HepG2 (cell line): ENCODE results near the gene COL6A6. TPM values are rescaled to one million over a fixed set of nuclear protein-coding genes. Genes with fewer than 3 reads are reported as not detected.

Source experiments
- ATAC-seq: fragments of 200-7000 bp; cut with Tn5 transposase; 3 replicates; pipeline ENCODE4 v1.9.1; 2020; ENCODE audit warnings: mild to moderate bottlenecking, moderate library complexity
- BruUV-seq: library from RNA; stranded (reverse); fragments of 400-500 nt; replicated peaks from 2 replicates; lab custom pipeline; 2021; lab: Mats Ljungman, UMichigan
- CTCF ChIA-PET: fragments of 300-600 bp; formaldehyde crosslinking; extraction: SDS; loops from one replicate; lab custom pipeline; 2021; ENCODE audit warnings: low total read pairs, inconsistent platforms, low intra/inter-chr PET ratio; lab: Yijun Ruan, JAX
- POLR2A ChIA-PET: fragments of 350-600 bp; sonication (Branson Sonifier 250); formaldehyde crosslinking; loops from one replicate; lab custom pipeline; 2020; ENCODE audit warnings: antibody characterized with exemption, inconsistent platforms; lab: Yijun Ruan, JAX
- DNase-seq: peaks from one replicate; pipeline ENCODE4 v3.0.0-alpha.2; 2015; ENCODE audit warnings: low spot score
- FAIRE-seq: peaks from 3 replicates; lab custom pipeline; 2011; peaks lifted over from hg19 to GRCh38; lab: Jason Lieb, UNC
- H2AFZ ChIP-seq: one replicate; pipeline ENCODE4 v1.6.1; 2011; ENCODE audit warnings: low read length, inconsistent platforms
- H3K27ac ChIP-seq: fragments of 300-600 bp; 3 replicates; pipeline ENCODE4 v1.8.0; 2011; ENCODE audit warnings: mixed run types, mild to moderate bottlenecking, mixed read lengths, low read length, inconsistent platforms; ENCODE audit not compliant: insufficient read depth; ENCODE audit errors: extremely low read length
- H3K27me3 ChIP-seq, 2 experiments: fragments of 200-600 bp in 1 of 2; 2 replicates in 1 of 2; 3 replicates in 1 of 2; pipeline versions ENCODE4 v1.6.0 to v1.8.0; 2011; ENCODE audit warnings: low read length in 2 of 2, mild to moderate bottlenecking in 2 of 2, moderate library complexity in 2 of 2, inconsistent platforms in 1 of 2; ENCODE audit not compliant: insufficient read depth in 2 of 2, control insufficient read depth in 1 of 2
- H3K36me3 ChIP-seq, 2 experiments: fragments of 200-600 bp in 1 of 2; replicated peaks in 1 of 2; 2 replicates in 1 of 2; 3 replicates in 1 of 2; pipeline versions ENCODE4 v1.5.1 to v1.8.0; 2011; ENCODE audit warnings: low read length in 2 of 2, inconsistent platforms in 1 of 2; ENCODE audit not compliant: insufficient read depth in 2 of 2, control insufficient read depth in 1 of 2
- H3K4me1 ChIP-seq: 2 replicates; pipeline ENCODE4 v1.5.1; 2012; ENCODE audit warnings: low read length, inconsistent platforms; ENCODE audit not compliant: insufficient read depth
- H3K4me2 ChIP-seq: 2 replicates; pipeline ENCODE4 v1.6.0; 2011; ENCODE audit warnings: low read depth, low read length, inconsistent platforms
- H3K4me3 ChIP-seq, 3 experiments: fragments of 200-600 bp in 1 of 3; sonication (generic), shearing (Covaris generic) in 1 of 3; replicated peaks in 1 of 3; 2 replicates each; pipeline ENCODE4 v1.5.1; 2011 to 2016; ENCODE audit warnings: low read length in 3 of 3, inconsistent platforms in 2 of 3, low read depth in 2 of 3, mild to moderate bottlenecking in 2 of 3, control low read depth in 1 of 3, mixed read lengths in 1 of 3; ENCODE audit not compliant: insufficient read depth in 1 of 3
- H3K79me2 ChIP-seq: one replicate; pipeline ENCODE4 v1.6.1; 2011; ENCODE audit warnings: low read length, inconsistent platforms; ENCODE audit not compliant: insufficient read depth
- H3K9ac ChIP-seq: 2 replicates; pipeline ENCODE4 v1.6.0; 2011; ENCODE audit warnings: mild to moderate bottlenecking, low read depth, low read length, inconsistent platforms; ENCODE audit not compliant: insufficient read depth
- H3K9me3 ChIP-seq: 2 replicates; pipeline ENCODE4 v1.5.1; 2012; ENCODE audit warnings: mild to moderate bottlenecking, low read length
- H4K20me1 ChIP-seq: 2 replicates; pipeline ENCODE4 v1.6.0; 2011; ENCODE audit warnings: inconsistent platforms, mild to moderate bottlenecking, low read length, moderate library complexity; ENCODE audit not compliant: insufficient read depth
- ATF7 ChIP-seq, 2 experiments: fragments of 450-650 bp in 1 of 2; sonication (generic) in 1 of 2; formaldehyde crosslinking in 1 of 2; IDR thresholded peaks; 2 replicates each; pipeline versions ENCODE4 v1.4.0 to v1.6.1; 2016 to 2020; ENCODE audit warnings: antibody characterized with exemption in 1 of 2, mild to moderate bottlenecking in 1 of 2, missing genetic modification reagents in 1 of 2
- KDM3A ChIP-seq: IDR thresholded peaks from 2 replicates; pipeline ENCODE4 v1.6.1; 2018; ENCODE audit warnings: low read depth, missing compliant biosample characterization
- KMT2B ChIP-seq: IDR thresholded peaks from 2 replicates; pipeline ENCODE4 v1.6.1; 2016; ENCODE audit warnings: missing genetic modification reagents, missing compliant biosample characterization
- MAFG ChIP-seq: sonication (generic); formaldehyde crosslinking; IDR thresholded peaks from 2 replicates; pipeline ENCODE4 v1.5.1; 2020; ENCODE audit warnings: mild to moderate bottlenecking, missing genetic modification reagents
- NFE2L1 ChIP-seq: sonication (generic); formaldehyde crosslinking; IDR thresholded peaks from 2 replicates; pipeline ENCODE4 v1.4.0; 2020; ENCODE audit warnings: missing genetic modification reagents, mild to moderate bottlenecking, borderline replicate concordance
- NFIB ChIP-seq: sonication (generic); formaldehyde crosslinking; IDR thresholded peaks from 2 replicates; pipeline ENCODE4 v1.9.0; 2021; ENCODE audit warnings: missing genetic modification reagents, mild to moderate bottlenecking, borderline replicate concordance
- SNAI1 ChIP-seq: sonication (generic); formaldehyde crosslinking; IDR thresholded peaks from 2 replicates; pipeline ENCODE4 v1.5.0; 2020; ENCODE audit warnings: mild to moderate bottlenecking, missing genetic modification reagents, borderline replicate concordance
- TBX3 ChIP-seq: fragments of 450-650 bp; IDR thresholded peaks from 2 replicates; pipeline ENCODE4 v1.6.1; 2017; ENCODE audit warnings: antibody characterized with exemption, mild to moderate bottlenecking, inconsistent platforms, borderline replicate concordance
- ZBTB34 ChIP-seq: sonication (generic); formaldehyde crosslinking; IDR thresholded peaks from 2 replicates; pipeline ENCODE4 v1.8.0; 2022; ENCODE audit warnings: mild to moderate bottlenecking, missing genetic modification reagents
- ZFX ChIP-seq: sonication (generic); formaldehyde crosslinking; IDR thresholded peaks from 2 replicates; pipeline ENCODE4 v1.4.0; 2020; ENCODE audit warnings: mild to moderate bottlenecking, low read depth, missing genetic modification reagents, moderate library complexity
- ZNF17 ChIP-seq: sonication (generic); formaldehyde crosslinking; IDR thresholded peaks from 2 replicates; pipeline ENCODE4 v1.5.0; 2020; ENCODE audit warnings: mild to moderate bottlenecking, missing genetic modification reagents
- ZNF33B ChIP-seq: sonication (generic); formaldehyde crosslinking; IDR thresholded peaks from 2 replicates; pipeline ENCODE4 v1.5.1; 2020; ENCODE audit warnings: mild to moderate bottlenecking, missing genetic modification reagents
- ZNF432 ChIP-seq: sonication (generic); formaldehyde crosslinking; IDR thresholded peaks from 2 replicates; pipeline ENCODE4 v1.5.0; 2020; ENCODE audit warnings: missing genetic modification reagents, mild to moderate bottlenecking, borderline replicate concordance
- ZNF572 ChIP-seq: sonication (generic); formaldehyde crosslinking; IDR thresholded peaks from 2 replicates; pipeline ENCODE4 v1.5.1; 2020; ENCODE audit warnings: mild to moderate bottlenecking, missing genetic modification reagents
- ZNF724P ChIP-seq: sonication (generic); formaldehyde crosslinking; IDR thresholded peaks from 2 replicates; pipeline ENCODE4 v1.8.0; 2022; ENCODE audit warnings: missing genetic modification reagents, borderline replicate concordance
- ZNF780A ChIP-seq: sonication (generic); formaldehyde crosslinking; IDR thresholded peaks from 2 replicates; pipeline ENCODE4 v1.8.0; 2022; ENCODE audit warnings: mild to moderate bottlenecking, missing genetic modification reagents, moderate library complexity
- ZNF891 ChIP-seq: sonication (generic); formaldehyde crosslinking; IDR thresholded peaks from 2 replicates; pipeline ENCODE4 v1.5.0; 2020; ENCODE audit warnings: mild to moderate bottlenecking, missing genetic modification reagents
- ZSCAN25 ChIP-seq: sonication (generic); formaldehyde crosslinking; IDR thresholded peaks from 2 replicates; pipeline ENCODE4 v1.8.0; 2022; ENCODE audit warnings: mild to moderate bottlenecking, missing genetic modification reagents
- ZSCAN5A ChIP-seq: sonication (generic); formaldehyde crosslinking; IDR thresholded peaks from 2 replicates; pipeline ENCODE4 v1.8.0; 2022; ENCODE audit warnings: mild to moderate bottlenecking, missing genetic modification reagents, borderline replicate concordance
- WGBS: methylation state at CpG from one replicate; pipeline ENCODE4 v1.1.6; 2017; ENCODE audit warnings: low lambda C conversion rate; 5-methylcytosine and 5-hydroxymethylcytosine counted together
- in situ Hi-C: cut with HindIII; loops from 2 replicates; pipeline ENCODE4 v1.10.0; 2017; ENCODE audit warnings: low pct_unique_long_range_greater_than_20kb; ENCODE audit not compliant: extremely low pct_ligation_motif_present
- intact Hi-C: fragments of 100-400 bp; cut with micrococcal nuclease; formaldehyde crosslinking; loops from one replicate; pipeline ENCODE4 v1.10.0; 2022; ENCODE audit not compliant: unreplicated experiment
- polyA plus RNA-seq, 8 experiments: library from polyadenylated mRNA; depleted of rRNA in 3 of 8; stranded (reverse) in 7 of 8; unstranded in 1 of 8; fragments of >200 nt; fragmentation: Illumina TruSeq in 4 of 8; extraction: Trizol in 4 of 8; gene quantifications; 2 replicates each; pipeline versions ENCODE4 v1.2.1 to v1.2.3, GENCODE V29; 2011 to 2016; ENCODE audit warnings: low read depth in 4 of 8, missing spikeins in 1 of 8, mixed read lengths in 1 of 8; ENCODE audit not compliant: insufficient read depth in 1 of 8
- total RNA-seq, 5 experiments: library from RNA; depleted of rRNA; stranded (reverse); fragments of >200 nt; fragmentation: Illumina TruSeq; extraction: Trizol; gene quantifications; 2 replicates each; pipeline ENCODE4 v1.2.3, GENCODE V29; 2016; ENCODE audit warnings: low read depth in 1 of 5

COL6A6 gene
- total and polyA plus RNA-seq, 2 of the 13 experiments (the other 11 are each of a cell fraction or from before 2014, with no cell fraction given): not detected

DNA sequence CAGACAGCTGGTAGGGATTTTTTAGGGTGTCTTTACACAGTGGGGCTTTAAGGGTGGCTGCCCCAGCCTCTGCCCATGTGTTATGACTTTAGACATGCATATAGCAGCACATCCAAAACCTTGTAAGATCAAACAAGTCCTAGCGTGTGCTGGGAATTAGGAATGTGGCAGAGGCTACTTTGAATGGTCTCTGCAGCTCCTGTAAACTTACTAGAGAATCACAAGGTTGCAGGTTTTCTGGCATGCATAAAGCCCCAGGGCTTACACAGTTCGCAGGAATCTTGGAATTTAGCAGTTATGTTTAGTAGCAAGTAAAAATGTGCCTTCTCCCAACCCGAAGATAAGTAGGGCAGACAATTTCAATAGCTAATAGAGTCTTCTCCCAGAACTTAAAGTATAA lies 46.9 kb upstream of the COL6A6 start:
- H3K27me3 ChIP-seq: no peaks in the 10 kb centered on the region
- no TSS peak for BruUV-seq
- TF ChIP-seq ZNF572: no peak
- no peak for TF ChIP-seq NFE2L1 (CRISPR knock-in tag)
- no peak for TF ChIP-seq KDM3A (CRISPR knock-in tag)
- TF ChIP-seq ZFX (CRISPR knock-in tag): no peak
- no peak for TF ChIP-seq ZNF432 (CRISPR knock-in tag)
- TF ChIP-seq ZNF33B (CRISPR knock-in tag): no peak
- TF ChIP-seq KMT2B (CRISPR knock-in tag): no peak
- TF ChIP-seq MAFG: no peak
- TF ChIP-seq, all 625 proteins: peak for 0
- Histone ChIP-seq H3K9me3 (no peaks in the 10 kb centered on the region), H3K4me3 (no peak overlapping the region), H3K79me2 (no peaks in the 10 kb centered on the region), H3K4me2 (no peak overlapping the region), H3K4me1 (no peaks in the 10 kb centered on the region), H3K9ac (no peak overlapping the region), H3K27ac (no peak overlapping the region), H3K36me3 (no peaks in the 10 kb centered on the region), H2AFZ (no peak overlapping the region), H4K20me1 (no peaks in the 10 kb centered on the region)
- WGBS: 0% methylated on average over 3 of the region's 3 CpGs
- no peak for ATAC-seq
- intact Hi-C loops: no loop called here
- in situ Hi-C loops: no loop called here
- no peak for DNase-seq
- ChIA-PET CTCF (no interaction called here), POLR2A (no interaction called here)
- no peak for FAIRE-seq

GRCh38 chr3:130473416-130473815 lies 43.6 kb upstream of the COL6A6 start:
- Histone ChIP-seq H3K9ac (no peak overlapping the region), H3K36me3 (no peaks in the 10 kb centered on the region), H3K4me3 (no peak overlapping the region), H3K4me2 (no peak overlapping the region), H3K27ac (no peak overlapping the region), H4K20me1 (no peaks in the 10 kb centered on the region), H3K27me3 (no peaks in the 10 kb centered on the region), H3K9me3 (no peaks in the 10 kb centered on the region), H3K79me2 (no peaks in the 10 kb centered on the region), H3K4me1 (no peaks in the 10 kb centered on the region), H2AFZ (no peak overlapping the region)
- DNase-seq (no peak), FAIRE-seq (no peak), ATAC-seq (no peak)
- intact Hi-C loops: no loop called here
- in situ Hi-C loops: no loop called here
- BruUV-seq: no TSS peak
- POLR2A ChIA-PET: no interaction called here
- 0% methylated on average over 2 of the region's 2 CpGs for WGBS
- CTCF ChIA-PET: no interaction called here
- TF ChIP-seq ZNF724P (CRISPR knock-in tag) (no peak), ZSCAN25 (CRISPR knock-in tag) (no peak), ZBTB34 (CRISPR knock-in tag) (no peak), ATF7 (IDR thresholded peaks at IDR 0.05) (no peak), ATF7 (CRISPR knock-in tag; IDR thresholded peaks at IDR 0.05) (no peak), SNAI1 (CRISPR knock-in tag) (no peak), ZNF780A (CRISPR knock-in tag) (no peak), NFIB (CRISPR knock-in tag) (no peak), TBX3 (no peak), ZSCAN5A (CRISPR knock-in tag) (no peak), ZNF17 (CRISPR knock-in tag) (no peak), ZNF891 (CRISPR knock-in tag) (no peak)
